HAP-1 (cell line): Measurements from ENCODE around the gene SLC35F2.
"Not testable (repeated sequence)": the region's sequence is repeated elsewhere in the genome, so short reads cannot be mapped to it uniquely, and the experiment has no call there.

Experiments
- DNase-seq, 2 experiments: peaks; one replicate each; pipeline ENCODE4 v3.0.0-alpha.2; 2016 to 2020; ENCODE audit warnings: low spot score in 2 of 2
- H3K27me3 ChIP-seq: fragments of 250-450 bp; sonication (Bioruptor Pico); 2 replicates; pipeline ENCODE4 v1.5.1; 2020; ENCODE audit warnings: low read depth, mild to moderate bottlenecking, moderate library complexity
- H3K36me3 ChIP-seq: fragments of 250-450 bp; sonication (Bioruptor Pico); replicated peaks from 2 replicates; pipeline ENCODE4 v1.5.1; 2020; ENCODE audit warnings: mild to moderate bottlenecking
- H3K4me1 ChIP-seq: fragments of 250-450 bp; sonication (Bioruptor Pico); 2 replicates; pipeline ENCODE4 v1.5.1; 2020; ENCODE audit warnings: mild to moderate bottlenecking
- H3K4me3 ChIP-seq: fragments of 250-450 bp; sonication (Bioruptor Pico); 2 replicates; pipeline ENCODE4 v1.5.1; 2020; ENCODE audit warnings: mild to moderate bottlenecking, moderate library complexity
- H3K9me3 ChIP-seq: fragments of 250-450 bp; sonication (Bioruptor Pico); 2 replicates; pipeline ENCODE4 v1.5.1; 2020; ENCODE audit warnings: mild to moderate bottlenecking, moderate library complexity
- in situ Hi-C: fragments of 300-500 bp; cut with MboI; formaldehyde crosslinking; loops from 3 replicates; pipeline ENCODE4 v1.14.3; 2020; ENCODE audit warnings: low sequenced_read_pairs, inconsistent platforms, mixed read lengths

The SLC35F2 gene

GRCh38 chr11:107791343-107792048, 67.1 kb downstream of the SLC35F2 start:
- H3K4me1 ChIP-seq: no peaks in the 10 kb centered on the region
- no peaks in the 10 kb centered on the region for H3K9me3 ChIP-seq
- in situ Hi-C loops: no loop called here
- H3K4me3 ChIP-seq: no peak overlapping the region
- DNase-seq: no peak
- H3K36me3 ChIP-seq: 0 out of 2 replicates have a peak, but pooled peaks cover 5% of the 10 kb centered on the region
- no peaks in the 10 kb centered on the region for H3K27me3 ChIP-seq

DNA sequence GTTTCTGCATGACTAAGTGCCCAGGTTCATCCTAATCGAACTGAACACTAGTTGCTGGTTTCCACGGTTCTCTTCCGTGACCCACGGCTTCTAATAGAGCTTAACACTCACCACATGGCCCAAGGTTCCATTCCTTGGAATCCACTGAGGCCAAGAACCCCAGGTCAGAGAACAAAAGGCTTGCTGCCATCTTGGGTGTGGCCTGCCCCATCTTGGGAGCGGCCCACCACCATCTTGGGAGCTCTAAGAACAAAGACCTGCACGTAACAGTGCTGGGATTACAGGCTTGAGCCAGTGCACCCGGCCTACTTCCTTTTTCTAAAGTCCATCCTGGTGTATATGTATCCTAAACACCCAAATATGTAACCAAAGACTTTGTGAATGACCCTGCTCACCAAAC, 68.8 kb downstream of the SLC35F2 start:
- no peaks in the 10 kb centered on the region for H3K4me1 ChIP-seq
- 0 out of 2 replicates have a peak, but pooled peaks cover 2% of the 10 kb centered on the region for H3K36me3 ChIP-seq
- H3K27me3 ChIP-seq: no peaks in the 10 kb centered on the region
- no peak for DNase-seq
- in situ Hi-C loops: no loop called here
- H3K9me3 ChIP-seq: no peaks in the 10 kb centered on the region
- H3K4me3 ChIP-seq: no peak overlapping the region

- no peaks in the 10 kb centered on the region for H3K27me3 ChIP-seq
- no peak overlapping the region for H3K4me3 ChIP-seq
- H3K36me3 ChIP-seq: no peaks in the 10 kb centered on the region
- peak in 1 of 2 experiments; percentile 44 for DNase-seq
- no peaks in the 10 kb centered on the region for H3K4me1 ChIP-seq
- no peaks in the 10 kb centered on the region for H3K9me3 ChIP-seq
- in situ Hi-C loops: no loop called here
Observed at GRCh38 chr11:107787733-107788132, 70.9 kb downstream of the SLC35F2 start.

DNA sequence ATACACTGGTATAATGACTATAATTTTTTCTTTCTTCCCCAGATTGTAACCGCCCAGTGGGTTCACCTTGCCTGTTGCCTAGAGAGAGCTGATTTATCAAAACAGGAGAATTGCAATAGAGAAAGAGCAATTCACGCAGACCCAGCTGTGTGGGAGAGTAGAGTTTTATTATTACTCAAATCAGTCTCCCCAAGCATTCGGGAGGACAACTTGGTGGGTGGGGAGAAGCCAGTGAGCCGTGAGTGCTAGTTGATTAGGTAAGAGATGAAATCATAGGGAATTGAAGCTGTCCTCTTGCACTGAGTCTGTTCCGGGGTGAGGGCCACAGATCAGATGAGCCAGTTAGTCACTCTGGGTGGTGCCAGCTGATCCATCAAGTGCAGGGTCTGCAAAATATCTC, 73.2 kb downstream of the SLC35F2 start:
- no peaks in the 10 kb centered on the region for H3K36me3 ChIP-seq
- no peak for DNase-seq
- in situ Hi-C loops: no loop called here

GRCh38 chr11:107783121-107783520, 75.5 kb downstream of the SLC35F2 start:
- Histone ChIP-seq H3K36me3 (no peaks in the 10 kb centered on the region), H3K4me3 (no peak overlapping the region), H3K9me3 (no peaks in the 10 kb centered on the region), H3K27me3 (no peaks in the 10 kb centered on the region), H3K4me1 (peaks cover 5% of the 10 kb centered on the region; the same call in 1 of the 2 replicates)
- no peak for DNase-seq
- in situ Hi-C loops: no loop called here

More for the DNA sequence above, 73.2 kb downstream of the SLC35F2 start:
- no peak overlapping the region for H3K4me3 ChIP-seq
- no peaks in the 10 kb centered on the region for H3K9me3 ChIP-seq
- H3K4me1 ChIP-seq: peaks cover 5% of the 10 kb centered on the region; the same call in 1 of the 2 replicates
- H3K27me3 ChIP-seq: no peaks in the 10 kb centered on the region

GRCh38 chr11:107780775-107781174, 77.8 kb downstream of the SLC35F2 start:
- no peaks in the 10 kb centered on the region for H3K9me3 ChIP-seq
- in situ Hi-C loops: no loop called here
- DNase-seq: no peak
- no peak overlapping the region for H3K4me3 ChIP-seq
- no peaks in the 10 kb centered on the region for H3K27me3 ChIP-seq
- H3K4me1 ChIP-seq: peaks cover 5% of the 10 kb centered on the region; the same call in 1 of the 2 replicates
- H3K36me3 ChIP-seq: no peaks in the 10 kb centered on the region

DNA sequence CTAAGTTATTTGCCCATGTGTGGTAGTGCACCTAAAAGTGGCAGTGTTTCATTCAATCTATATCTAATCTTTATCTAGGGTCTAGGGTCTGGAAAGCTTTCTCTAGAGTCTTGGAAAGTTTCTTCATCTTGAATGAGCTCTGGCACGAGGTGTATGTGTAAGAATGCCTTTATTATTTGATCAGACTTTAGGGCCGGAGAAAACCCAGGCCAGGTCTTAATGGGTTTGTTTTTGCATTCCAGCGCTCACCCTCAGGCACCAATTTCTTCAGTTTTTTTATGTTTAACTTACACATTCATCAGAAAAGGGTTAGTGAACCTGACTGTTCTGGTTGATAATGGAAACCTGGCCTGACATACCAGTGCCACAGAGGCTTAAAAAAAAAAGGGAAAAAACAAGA, 78.5 kb downstream of the SLC35F2 start:
- H3K27me3 ChIP-seq: no peaks in the 10 kb centered on the region
- in situ Hi-C loops: no loop called here
- H3K4me1 ChIP-seq: peaks cover 5% of the 10 kb centered on the region; the same call in 1 of the 2 replicates
- no peak overlapping the region for H3K4me3 ChIP-seq
- no peak for DNase-seq
- no peaks in the 10 kb centered on the region for H3K9me3 ChIP-seq
- no peaks in the 10 kb centered on the region for H3K36me3 ChIP-seq

- no peak overlapping the region for H3K4me3 ChIP-seq
Observed at GRCh38 chr11:107778839-107779517, 79.6 kb downstream of the SLC35F2 start.

GRCh38 chr11:107777110-107777509, 81.5 kb downstream of the SLC35F2 start:
- DNase-seq: no peak
- H3K36me3 ChIP-seq: no peaks in the 10 kb centered on the region
- H3K4me1 ChIP-seq: peaks cover 5% of the 10 kb centered on the region; the same call in 1 of the 2 replicates
- H3K27me3 ChIP-seq: no peaks in the 10 kb centered on the region
- H3K9me3 ChIP-seq: no peaks in the 10 kb centered on the region
- in situ Hi-C loops: no loop called here
- H3K4me3 ChIP-seq: no peak overlapping the region

More at GRCh38 chr11:107778839-107779517, 79.6 kb downstream of the SLC35F2 start:
- peaks cover 5% of the 10 kb centered on the region; the same call in 1 of the 2 replicates for H3K4me1 ChIP-seq
- H3K27me3 ChIP-seq: no peaks in the 10 kb centered on the region
- H3K9me3 ChIP-seq: no peaks in the 10 kb centered on the region
- no peaks in the 10 kb centered on the region for H3K36me3 ChIP-seq
- in situ Hi-C loops: no loop called here
- DNase-seq: no peak

DNA sequence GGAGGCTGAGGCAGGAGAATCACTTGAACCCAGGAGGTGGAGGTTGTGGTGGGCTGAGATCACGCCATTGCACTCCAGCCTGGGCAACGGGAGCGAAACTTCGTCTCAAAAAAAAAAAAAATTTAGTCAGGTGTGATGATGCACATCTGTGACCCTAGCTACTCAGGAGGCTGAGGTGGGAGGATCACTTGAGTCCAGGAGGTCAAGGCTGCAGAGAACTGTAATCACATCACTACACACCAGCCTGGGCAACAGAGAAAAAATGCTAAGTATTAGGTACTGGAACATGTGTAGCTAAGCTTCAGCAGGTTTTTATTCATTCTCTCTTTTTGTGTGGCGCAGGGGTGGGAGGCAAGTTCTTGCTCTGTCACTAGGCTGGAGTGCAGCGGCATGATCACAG, 82.5 kb downstream of the SLC35F2 start:
- Histone ChIP-seq H3K27me3 (no peaks in the 10 kb centered on the region), H3K4me3 (no peak overlapping the region), H3K9me3 (no peaks in the 10 kb centered on the region), H3K36me3 (no peaks in the 10 kb centered on the region), H3K4me1 (peaks cover 5% of the 10 kb centered on the region; the same call in 1 of the 2 replicates)
- DNase-seq: no peak
- in situ Hi-C loops: no loop called here

DNA sequence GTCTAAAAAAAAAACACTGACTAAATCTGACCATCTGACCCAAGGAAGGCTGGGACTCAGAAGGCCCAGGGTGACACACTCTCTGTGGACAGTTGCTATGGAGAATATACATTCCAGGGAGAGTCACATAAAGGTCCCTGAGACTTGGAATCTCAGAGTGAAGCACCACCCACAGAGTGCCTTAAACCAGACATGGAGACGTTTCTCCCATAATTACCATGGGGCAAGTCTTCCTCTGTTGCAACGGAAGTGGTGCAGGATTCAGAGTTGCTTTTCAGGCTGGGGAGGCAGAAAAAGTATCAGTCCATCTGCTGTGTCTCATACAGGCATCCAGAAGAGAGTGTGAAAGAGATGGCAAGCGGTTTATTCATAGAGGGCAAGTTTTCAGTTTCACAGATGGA, 88.0 kb downstream of the SLC35F2 start:
- Histone ChIP-seq H3K4me1 (no peaks in the 10 kb centered on the region), H3K4me3 (no peak overlapping the region), H3K36me3 (no peaks in the 10 kb centered on the region), H3K27me3 (peaks cover 3% of the 10 kb centered on the region; the same call in 1 of the 2 replicates), H3K9me3 (no peaks in the 10 kb centered on the region)
- DNase-seq: no peak
- in situ Hi-C loops: no loop called here

DNA sequence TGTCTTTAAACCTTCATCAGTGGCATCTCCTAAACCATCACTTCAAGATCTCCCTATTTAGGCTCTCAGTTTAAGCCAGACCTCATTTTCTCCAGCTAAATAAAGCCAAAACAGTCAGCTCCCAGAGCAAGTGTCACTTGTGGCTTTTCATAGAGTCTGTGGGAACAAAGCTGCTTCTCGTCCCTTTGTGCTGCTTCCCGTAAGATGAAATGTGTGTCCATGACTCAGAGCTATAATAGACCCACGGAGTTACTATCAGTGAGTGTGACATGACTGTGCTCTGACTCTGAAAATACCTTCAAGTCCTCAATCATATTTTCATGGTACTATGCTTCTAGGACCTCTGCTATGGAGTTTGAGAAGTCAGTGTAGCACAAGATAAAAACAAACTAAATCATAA, 89.4 kb downstream of the SLC35F2 start:
- DNase-seq: no peak
- Histone ChIP-seq H3K4me1 (no peaks in the 10 kb centered on the region), H3K27me3 (peaks cover 8% of the 10 kb centered on the region; the same call in 1 of the 2 replicates), H3K36me3 (no peaks in the 10 kb centered on the region), H3K9me3 (no peaks in the 10 kb centered on the region), H3K4me3 (no peak overlapping the region)
- in situ Hi-C loops: no loop called here

DNA sequence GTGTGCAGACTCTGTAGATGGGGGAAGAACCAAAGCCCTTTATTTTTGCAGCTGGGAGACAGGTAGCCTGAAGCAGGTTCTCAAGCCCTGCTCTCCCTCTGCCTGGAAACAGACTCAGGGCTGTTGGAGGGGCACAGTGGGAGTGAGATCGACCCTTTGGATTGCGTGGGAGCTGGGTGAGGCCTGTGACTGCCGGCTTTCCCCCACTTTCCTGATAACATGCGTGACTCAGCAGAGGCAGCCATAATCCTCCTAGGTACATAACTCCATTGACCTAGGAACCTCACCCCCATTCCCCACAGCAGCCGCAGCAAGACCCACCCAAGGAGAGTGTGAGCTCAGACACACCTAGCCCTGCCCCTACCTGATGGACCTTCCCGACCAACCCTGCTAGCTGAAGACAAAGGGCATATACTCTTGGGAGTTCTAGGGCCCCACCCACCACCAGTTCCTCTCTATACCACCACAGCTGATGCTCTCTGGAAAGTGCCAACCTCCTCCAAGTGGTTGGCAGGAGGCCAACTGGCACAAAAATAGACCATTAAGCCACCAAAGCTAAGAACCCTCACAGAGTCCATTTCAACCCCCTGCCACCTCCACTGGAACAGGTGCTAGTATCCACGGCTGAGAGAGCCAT, 99.8 kb downstream of the SLC35F2 start:
- H3K9me3 ChIP-seq, H3K36me3 ChIP-seq, H3K4me1 ChIP-seq, in situ Hi-C loops, H3K4me3 ChIP-seq, H3K27me3 ChIP-seq, DNase-seq: not testable (repeated sequence)

- Histone ChIP-seq H3K4me1 (no peaks in the 10 kb centered on the region), H3K4me3 (no peak overlapping the region), H3K9me3 (no peaks in the 10 kb centered on the region), H3K27me3 (peaks cover 9% of the 10 kb centered on the region), H3K36me3 (no peaks in the 10 kb centered on the region)
- in situ Hi-C loops: no loop called here
- DNase-seq: no peak
Observed at GRCh38 chr11:107757661-107758060, 100.9 kb downstream of the SLC35F2 start.
